Activated CD4-positive, alpha-beta T cell treated with anti-CD3 and anti-CD28 coated beads, Interleukin-2, amount 10 ng/mL, durations not matched to agents 24 days and 14 days (primary cell): ENCODE data around the gene SCARB1. TPM values are rescaled to one million over a fixed set of nuclear protein-coding genes. Genes with fewer than 3 reads are reported as not detected.

Source experiments
- DNase-seq: peaks from one replicate; pipeline ENCODE4 v3.0.0; 2022
- H3K27ac Mint-ChIP-seq: one replicate; pipeline ENCODE4 v1.8.0; 2022; ENCODE audit warnings: mild to moderate bottlenecking, mixed read lengths
- H3K27me3 Mint-ChIP-seq: one replicate; pipeline ENCODE4 v1.8.0; 2022; ENCODE audit warnings: mixed read lengths
- H3K36me3 Mint-ChIP-seq: one replicate; pipeline ENCODE4 v1.8.0; 2022; ENCODE audit warnings: low read depth, mild to moderate bottlenecking, mixed read lengths
- H3K4me1 Mint-ChIP-seq: one replicate; pipeline ENCODE4 v1.8.0; 2021; ENCODE audit warnings: mixed read lengths
- H3K4me3 Mint-ChIP-seq: one replicate; pipeline ENCODE4 v1.8.0; 2022; ENCODE audit warnings: mild to moderate bottlenecking, moderate library complexity, mixed read lengths
- H3K9me3 Mint-ChIP-seq: one replicate; pipeline ENCODE4 v1.8.0; 2021; ENCODE audit warnings: mixed read lengths
- intact Hi-C: fragments of 100-400 bp; cut with micrococcal nuclease; formaldehyde crosslinking; loops from one replicate; pipeline ENCODE4 v1.15.1; 2023
- total RNA-seq: library from RNA; stranded (reverse); gene quantifications from 2 replicates; pipeline ENCODE4 v1.2.3, GENCODE V29; 2022

Gene SCARB1
- total RNA-seq, 1 donor from 2014 or later = 25.6 TPM

DNA sequence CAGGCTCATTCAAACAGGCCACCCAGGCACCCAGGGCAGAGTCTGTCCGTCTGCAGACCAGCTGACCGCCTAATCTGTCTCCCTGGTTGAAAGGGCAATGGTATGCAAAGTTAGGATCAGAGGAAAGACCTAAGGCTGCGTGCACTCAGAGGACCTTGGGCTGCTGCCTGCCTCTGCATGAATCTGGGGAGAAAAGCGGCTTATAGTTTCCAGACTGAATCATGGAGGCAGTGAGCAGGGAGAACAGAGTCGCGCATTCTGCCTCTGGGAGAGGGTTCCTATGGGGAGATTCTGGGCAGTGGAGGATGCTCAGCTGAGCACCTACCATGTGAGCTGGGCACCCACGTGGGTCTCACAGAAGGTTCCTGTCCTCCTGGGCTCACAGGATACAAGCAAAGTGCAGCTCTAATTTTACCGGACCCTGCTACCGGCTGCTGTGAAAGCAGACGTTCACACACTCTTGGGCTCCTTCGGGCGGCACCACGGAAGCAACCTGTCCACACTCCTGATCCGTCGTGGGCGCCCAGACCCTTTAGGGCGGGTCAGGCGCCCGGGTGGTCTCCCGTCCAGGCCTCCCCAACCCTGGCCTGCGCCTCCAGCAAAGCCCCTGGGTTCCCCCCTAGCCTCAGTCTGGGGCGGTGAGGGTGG is 772 bp downstream of the SCARB1 start:
- Mint-ChIP-seq H3K27ac (peak overlapping the region; percentile 74), H3K27me3 (peaks cover 4% of the 10 kb centered on the region)
- intact Hi-C loops = loop anchor here (5.0 to 10.0 kb wide), 3 partner anchors 34 to 296 kb away; partner anchors contain the start of gene NCOR2

GRCh38 chr12:124861898-124862676 is 1.6 kb downstream of the SCARB1 start:
- intact Hi-C loops = loop anchor here (5.0 to 10.0 kb wide), 3 partner anchors 35 to 295 kb away; partner anchors contain the start of gene NCOR2
- H3K27ac Mint-ChIP-seq = no peak overlapping the region
- H3K4me3 Mint-ChIP-seq = peak overlapping the region; percentile 84
- no peak for DNase-seq
- peaks cover 2% of the 10 kb centered on the region for H3K36me3 Mint-ChIP-seq
- H3K27me3 Mint-ChIP-seq = peaks cover 4% of the 10 kb centered on the region
- H3K9me3 Mint-ChIP-seq = no peaks in the 10 kb centered on the region
- peaks cover 18% of the 10 kb centered on the region for H3K4me1 Mint-ChIP-seq

More for the DNA sequence above, 772 bp downstream of the SCARB1 start:
- Mint-ChIP-seq H3K4me3 (peak overlapping the region; percentile 84), H3K4me1 (peaks cover 18% of the 10 kb centered on the region), H3K9me3 (no peaks in the 10 kb centered on the region), H3K36me3 (peaks cover 2% of the 10 kb centered on the region)
- DNase-seq = peak; percentile 69

DNA sequence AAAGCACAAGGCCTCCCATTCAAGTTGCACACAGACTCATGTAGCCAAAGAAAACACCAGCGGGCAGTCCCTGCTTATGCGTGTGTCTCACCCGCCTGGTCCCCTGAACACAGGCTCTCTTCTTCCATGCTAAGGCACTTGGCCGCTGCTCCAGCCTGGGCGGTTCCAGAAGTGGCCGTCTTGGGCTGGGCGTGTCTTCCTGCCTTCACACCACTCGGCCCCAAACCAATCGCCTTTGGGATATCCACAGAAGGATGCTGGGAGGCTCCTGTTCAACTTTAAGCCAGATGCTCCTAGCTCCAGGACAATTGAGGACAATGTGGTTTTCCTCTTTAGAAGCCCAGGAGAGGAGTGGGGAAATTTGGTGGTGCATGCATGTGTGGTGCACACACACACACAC is 2.2 kb downstream of the SCARB1 start:
- H3K36me3 Mint-ChIP-seq = peaks cover 2% of the 10 kb centered on the region
- H3K4me1 Mint-ChIP-seq = peaks cover 18% of the 10 kb centered on the region
- no peak for DNase-seq
- no peak overlapping the region for H3K4me3 Mint-ChIP-seq
- intact Hi-C loops = loop anchor here (5.0 to 10.0 kb wide), 3 partner anchors 36 to 294 kb away; partner anchors contain the start of gene NCOR2
- H3K27ac Mint-ChIP-seq = no peak overlapping the region
- H3K27me3 Mint-ChIP-seq = peaks cover 4% of the 10 kb centered on the region
- H3K9me3 Mint-ChIP-seq = no peaks in the 10 kb centered on the region

DNA sequence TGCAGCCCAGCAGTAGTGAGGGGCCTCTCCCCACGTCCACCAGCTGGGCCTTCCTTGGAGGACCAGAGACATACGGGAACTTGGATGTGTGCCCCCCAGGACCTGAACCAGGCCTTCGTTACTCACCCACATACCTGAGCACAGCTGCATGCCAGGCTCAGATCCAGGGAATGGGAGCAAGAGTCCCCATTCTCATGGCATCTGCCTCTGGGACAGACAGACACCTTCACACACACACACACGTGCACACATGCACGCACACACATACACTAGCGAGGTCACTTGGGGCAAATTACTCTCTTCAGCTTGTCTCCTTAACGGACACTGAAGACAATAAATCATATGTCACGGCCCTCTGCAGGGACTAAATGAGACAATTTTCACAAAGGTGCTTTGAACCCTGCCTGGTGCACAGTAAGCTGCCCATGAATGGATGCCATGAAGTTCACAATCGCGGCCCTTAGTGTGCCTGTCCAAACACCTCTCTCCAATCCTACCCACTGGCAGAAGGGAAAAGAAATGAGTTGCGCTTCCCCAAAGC is 5.7 kb downstream of the SCARB1 start:
- DNase-seq = no peak
- H3K27me3 Mint-ChIP-seq = peaks cover 4% of the 10 kb centered on the region

DNA sequence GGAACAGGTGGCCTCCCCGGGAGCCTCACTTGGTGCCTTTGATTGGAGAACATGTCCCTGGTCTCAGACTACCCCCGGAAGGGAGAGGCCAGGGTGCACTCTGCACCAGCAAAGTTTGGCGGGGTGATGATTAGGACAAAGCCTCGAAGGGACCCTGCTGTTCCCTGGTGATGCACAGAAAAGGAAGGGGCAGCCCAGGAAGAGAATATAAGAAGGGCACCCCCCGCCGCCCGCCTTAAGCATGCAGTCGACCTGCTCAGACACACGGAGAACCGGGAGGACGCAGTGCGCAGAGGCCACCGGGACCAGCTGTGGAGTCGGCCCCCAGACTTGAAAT is 6.9 kb downstream of the SCARB1 start:
- Mint-ChIP-seq H3K4me1 (peaks cover 11% of the 10 kb centered on the region), H3K27ac (no peak overlapping the region), H3K36me3 (peaks cover 2% of the 10 kb centered on the region), H3K9me3 (no peaks in the 10 kb centered on the region), H3K4me3 (no peak overlapping the region), H3K27me3 (no peaks in the 10 kb centered on the region)
- no peak for DNase-seq
- intact Hi-C loops = no loop called here

More for the DNA sequence above, 5.7 kb downstream of the SCARB1 start:
- intact Hi-C loops = no loop called here
- H3K27ac Mint-ChIP-seq = no peak overlapping the region
- H3K9me3 Mint-ChIP-seq = no peaks in the 10 kb centered on the region
- peaks cover 2% of the 10 kb centered on the region for H3K36me3 Mint-ChIP-seq
- no peak overlapping the region for H3K4me3 Mint-ChIP-seq
- H3K4me1 Mint-ChIP-seq = peaks cover 19% of the 10 kb centered on the region

GRCh38 chr12:124856132-124856841 is 7.4 kb downstream of the SCARB1 start:
- H3K9me3 Mint-ChIP-seq = no peaks in the 10 kb centered on the region
- DNase-seq = no peak
- H3K36me3 Mint-ChIP-seq = peaks cover 2% of the 10 kb centered on the region

GRCh38 chr12:124855275-124855957 is 8.2 kb downstream of the SCARB1 start:
- no peak for DNase-seq
- Mint-ChIP-seq H3K4me1 (peaks cover 10% of the 10 kb centered on the region), H3K9me3 (no peaks in the 10 kb centered on the region), H3K4me3 (no peak overlapping the region), H3K36me3 (peaks cover under 1% of the 10 kb centered on the region), H3K27ac (no peak overlapping the region), H3K27me3 (no peaks in the 10 kb centered on the region)
- intact Hi-C loops = no loop called here

More at GRCh38 chr12:124856132-124856841, 7.4 kb downstream of the SCARB1 start:
- H3K4me3 Mint-ChIP-seq = no peak overlapping the region
- no peaks in the 10 kb centered on the region for H3K27me3 Mint-ChIP-seq
- H3K4me1 Mint-ChIP-seq = peaks cover 10% of the 10 kb centered on the region
- no peak overlapping the region for H3K27ac Mint-ChIP-seq
- intact Hi-C loops = no loop called here

- Mint-ChIP-seq H3K27me3 (no peaks in the 10 kb centered on the region), H3K27ac (no peak overlapping the region), H3K4me3 (no peak overlapping the region), H3K36me3 (no peaks in the 10 kb centered on the region), H3K4me1 (peaks cover 10% of the 10 kb centered on the region), H3K9me3 (no peaks in the 10 kb centered on the region)
- intact Hi-C loops = no loop called here
- no peak for DNase-seq
Observed at GRCh38 chr12:124854637-124855184, 9.0 kb downstream of the SCARB1 start.

GRCh38 chr12:124853781-124854636 is 9.7 kb downstream of the SCARB1 start:
- H3K27me3 Mint-ChIP-seq = no peaks in the 10 kb centered on the region
- no peaks in the 10 kb centered on the region for H3K36me3 Mint-ChIP-seq
- no peaks in the 10 kb centered on the region for H3K9me3 Mint-ChIP-seq
- no peak overlapping the region for H3K4me3 Mint-ChIP-seq
- peaks cover 10% of the 10 kb centered on the region for H3K4me1 Mint-ChIP-seq
- intact Hi-C loops = no loop called here
- no peak overlapping the region for H3K27ac Mint-ChIP-seq
- DNase-seq = no peak

DNA sequence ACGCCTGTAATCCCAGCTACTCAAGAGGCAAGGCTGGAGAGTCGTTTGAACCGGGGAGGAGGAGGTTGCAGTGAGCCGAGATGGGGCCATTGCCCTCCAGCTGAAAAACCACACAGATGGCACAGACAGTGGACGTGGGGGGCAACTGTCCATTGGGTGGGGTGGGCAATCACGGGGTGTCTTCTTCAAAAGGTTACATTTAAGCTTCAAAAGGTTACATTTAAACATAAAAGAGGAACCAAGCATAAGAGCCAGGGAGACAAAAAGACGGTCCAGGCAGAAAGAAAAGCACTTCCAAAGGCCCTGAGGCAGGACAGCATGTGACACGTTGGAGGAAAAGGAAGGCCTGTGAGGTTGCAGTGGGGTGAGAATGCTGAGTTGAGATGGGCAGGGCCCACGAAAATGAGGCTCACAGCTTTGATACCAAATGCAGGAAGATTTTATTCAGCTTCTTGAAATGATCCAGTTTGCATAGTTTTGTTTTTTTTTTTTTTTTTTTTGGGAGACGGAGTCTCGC is 10.7 kb downstream of the SCARB1 start:
- Mint-ChIP-seq H3K27me3 (no peaks in the 10 kb centered on the region), H3K4me1 (peaks cover 10% of the 10 kb centered on the region), H3K9me3 (no peaks in the 10 kb centered on the region), H3K4me3 (no peak overlapping the region), H3K27ac (no peak overlapping the region), H3K36me3 (no peaks in the 10 kb centered on the region)
- DNase-seq = no peak
- intact Hi-C loops = no loop called here

DNA sequence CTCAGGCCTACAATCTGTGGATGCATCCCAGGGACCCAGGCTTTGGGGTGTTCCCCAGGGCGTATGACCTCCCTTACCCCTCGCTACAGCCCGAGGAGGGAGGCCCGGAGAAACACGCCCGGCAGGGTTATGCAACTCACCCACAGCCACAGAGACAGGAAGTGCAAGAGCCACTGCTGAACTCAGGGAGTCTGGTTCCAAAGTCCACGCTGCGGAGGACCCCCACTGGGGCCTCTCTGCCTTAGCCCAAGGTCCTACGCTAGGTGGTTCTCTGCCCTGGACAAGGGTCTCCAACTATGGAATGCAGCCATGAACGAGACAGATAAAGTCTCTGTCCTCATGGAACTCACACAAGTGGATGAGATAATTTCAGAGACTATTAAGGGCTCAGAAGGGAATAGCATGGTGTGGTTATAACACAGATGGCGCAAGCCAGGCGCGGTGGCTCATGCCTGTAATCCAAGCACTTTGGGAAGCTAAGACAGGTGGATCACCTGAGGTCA is 11.3 kb downstream of the SCARB1 start:
- DNase-seq = no peak
- Mint-ChIP-seq H3K4me3 (no peak overlapping the region), H3K27me3 (no peaks in the 10 kb centered on the region), H3K9me3 (no peaks in the 10 kb centered on the region), H3K4me1 (peaks cover 10% of the 10 kb centered on the region), H3K27ac (no peak overlapping the region), H3K36me3 (no peaks in the 10 kb centered on the region)
- intact Hi-C loops = no loop called here

GRCh38 chr12:124851342-124851741 is 12.3 kb downstream of the SCARB1 start:
- intact Hi-C loops = no loop called here
- DNase-seq = no peak
- no peak overlapping the region for H3K4me3 Mint-ChIP-seq
- no peak overlapping the region for H3K27ac Mint-ChIP-seq
- H3K9me3 Mint-ChIP-seq = no peaks in the 10 kb centered on the region
- peaks cover 9% of the 10 kb centered on the region for H3K4me1 Mint-ChIP-seq
- H3K36me3 Mint-ChIP-seq = no peaks in the 10 kb centered on the region
- no peaks in the 10 kb centered on the region for H3K27me3 Mint-ChIP-seq
